GM21737 (cell line): ENCODE data around the gene LRRC3.

Experiments used
- ATAC-seq: cut with Tn5 transposase; IDR thresholded peaks from one replicate; pipeline ENCODE4 v1.9.1; 2021; ENCODE audit warnings: mild to moderate bottlenecking, moderate library complexity; ENCODE audit not compliant: unreplicated experiment

LRRC3 gene

GRCh38 chr21:44438531-44439210 lies 16.6 kb upstream of the LRRC3 start:
- no peak for ATAC-seq

- ATAC-seq, result no peak
These were observed 16.1 kb upstream of the LRRC3 start for GRCh38 chr21:44439211-44439600.

- no peak for ATAC-seq
These were observed 14.9 kb upstream of the LRRC3 start for GRCh38 chr21:44440241-44441040.

- no peak for ATAC-seq
These were observed 14.3 kb upstream of the LRRC3 start for GRCh38 chr21:44441041-44441400.

- no peak for ATAC-seq
These were observed 13.6 kb upstream of the LRRC3 start for GRCh38 chr21:44441581-44442265.

GRCh38 chr21:44442266-44443125 lies 12.8 kb upstream of the LRRC3 start:
- ATAC-seq, result no peak

GRCh38 chr21:44443291-44443890 lies 11.9 kb upstream of the LRRC3 start:
- no peak for ATAC-seq

- no peak for ATAC-seq
These were observed 11.4 kb upstream of the LRRC3 start for GRCh38 chr21:44443891-44444285.

GRCh38 chr21:44444286-44444931 lies 10.9 kb upstream of the LRRC3 start:
- no peak for ATAC-seq

GRCh38 chr21:44445145-44445812 lies 10.0 kb upstream of the LRRC3 start:
- no peak for ATAC-seq

- no peak for ATAC-seq
These were observed 6.6 kb upstream of the LRRC3 start for GRCh38 chr21:44448651-44449131.

- ATAC-seq, result no peak
These were observed 5.6 kb upstream of the LRRC3 start for GRCh38 chr21:44449473-44450363.

- ATAC-seq, result no peak
These were observed 4.9 kb upstream of the LRRC3 start for GRCh38 chr21:44450402-44450801.

GRCh38 chr21:44450999-44451398 lies 4.3 kb upstream of the LRRC3 start:
- ATAC-seq, result no peak

- ATAC-seq, result no peak
These were observed 2.2 kb upstream of the LRRC3 start for GRCh38 chr21:44453120-44453519.

GRCh38 chr21:44454058-44454457 lies 1.3 kb upstream of the LRRC3 start:
- no peak for ATAC-seq

GRCh38 chr21:44455524-44456213 lies 359 bp downstream of the LRRC3 start:
- no peak for ATAC-seq
